Measurements from ENCODE around the gene PLCL1. TPM values are rescaled to one million over a fixed set of nuclear protein-coding genes. Genes with fewer than 3 reads are reported as not detected.
"Not testable (repeated sequence)": the region's sequence is repeated elsewhere in the genome, so short reads cannot be mapped to it uniquely, and the experiment has no call there.

PLCL1 gene
- total RNA-seq, 1 donor from 2014 or later, result 2.5 TPM

DNA sequence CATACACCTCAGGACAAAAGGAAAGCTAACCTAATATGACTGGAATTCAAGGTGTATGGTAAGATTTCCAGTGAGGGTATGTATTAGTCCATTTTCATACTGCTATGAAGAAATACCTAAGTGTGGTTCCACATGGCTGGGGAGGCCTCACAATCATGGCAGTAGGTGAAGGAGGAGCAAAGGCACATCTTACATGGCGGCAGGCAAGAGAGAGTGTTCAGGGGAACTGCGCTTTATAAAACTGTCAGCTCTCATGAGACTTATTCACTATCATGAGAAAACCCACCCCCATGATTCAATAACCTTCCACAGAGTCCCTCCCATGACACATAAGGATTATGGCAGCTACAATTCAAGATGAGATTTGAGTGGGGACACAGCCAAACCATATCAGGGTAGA, 186.0 kb downstream of the PLCL1 start:
- intact Hi-C loops (cut with micrococcal nuclease), result no loop called here

DNA sequence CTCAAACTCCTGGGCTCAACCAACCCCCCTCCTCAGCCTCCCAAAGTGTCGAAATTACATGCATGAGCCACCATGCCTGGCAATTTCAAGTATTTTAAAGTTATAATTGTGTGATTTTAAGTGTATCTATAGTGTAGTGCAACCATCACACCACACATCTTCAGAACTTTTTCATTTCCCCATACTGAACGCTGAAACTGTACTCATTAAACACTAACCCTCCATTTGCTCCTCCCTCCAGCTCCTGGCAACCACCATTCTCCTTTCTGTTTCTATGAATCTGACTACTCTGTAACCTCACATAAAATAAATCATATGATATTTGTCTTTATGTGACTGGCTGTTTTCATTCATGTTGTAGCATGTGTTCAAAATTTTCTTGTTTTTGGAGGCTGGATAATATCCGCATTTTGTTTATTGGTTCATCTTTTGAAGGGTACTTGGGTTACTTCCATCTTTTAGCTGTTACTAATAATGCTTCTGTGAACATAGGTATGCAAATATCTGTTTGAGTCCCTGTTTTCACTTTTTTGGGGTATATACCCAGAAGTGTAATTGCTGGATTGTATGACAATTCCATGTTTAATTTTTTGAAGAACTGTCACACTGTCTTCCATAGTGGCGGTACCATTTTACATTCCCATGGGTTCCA, 188.2 kb downstream of the PLCL1 start:
- intact Hi-C loops (cut with micrococcal nuclease), result no loop called here

DNA sequence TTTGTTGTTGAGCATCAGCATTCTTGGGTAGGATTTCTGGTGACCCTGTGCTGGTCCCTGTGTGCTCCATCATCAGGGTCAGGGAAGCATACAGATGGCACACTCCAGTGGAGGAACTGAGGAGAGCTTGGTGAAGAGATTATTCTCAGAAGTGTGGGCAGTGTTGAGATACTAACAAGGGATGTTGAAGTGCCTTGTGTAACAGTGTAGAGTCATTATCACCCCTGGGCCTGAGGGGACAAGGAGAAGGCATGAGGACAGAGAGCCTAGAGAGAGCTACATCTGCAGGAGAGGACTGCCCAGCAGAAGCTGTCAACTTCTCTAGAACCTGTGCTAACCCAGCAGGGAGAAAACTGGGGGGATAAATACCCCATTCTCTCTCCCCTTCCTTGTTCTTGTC, 189.0 kb downstream of the PLCL1 start:
- intact Hi-C loops (cut with micrococcal nuclease), result no loop called here

DNA sequence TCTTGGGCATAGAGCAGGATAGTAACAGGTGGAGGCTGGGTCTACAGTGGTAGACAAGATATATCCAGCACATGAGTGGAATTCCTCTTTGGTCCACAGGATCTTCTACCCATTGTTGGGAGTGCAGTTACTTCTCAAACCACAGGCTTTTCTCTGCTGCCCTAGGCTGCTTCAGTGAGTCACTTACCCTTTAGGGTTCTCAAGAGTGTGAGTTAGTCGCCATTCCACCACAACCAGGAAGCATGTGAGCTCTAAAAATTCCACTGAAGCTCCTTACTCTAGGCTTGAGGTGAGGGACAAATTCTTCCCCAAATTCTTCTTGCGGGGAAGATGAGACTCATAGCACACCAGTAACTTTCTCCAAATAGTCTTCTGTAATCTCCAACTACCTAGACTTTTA, 189.4 kb downstream of the PLCL1 start:
- intact Hi-C loops (cut with micrococcal nuclease), result no loop called here

DNA sequence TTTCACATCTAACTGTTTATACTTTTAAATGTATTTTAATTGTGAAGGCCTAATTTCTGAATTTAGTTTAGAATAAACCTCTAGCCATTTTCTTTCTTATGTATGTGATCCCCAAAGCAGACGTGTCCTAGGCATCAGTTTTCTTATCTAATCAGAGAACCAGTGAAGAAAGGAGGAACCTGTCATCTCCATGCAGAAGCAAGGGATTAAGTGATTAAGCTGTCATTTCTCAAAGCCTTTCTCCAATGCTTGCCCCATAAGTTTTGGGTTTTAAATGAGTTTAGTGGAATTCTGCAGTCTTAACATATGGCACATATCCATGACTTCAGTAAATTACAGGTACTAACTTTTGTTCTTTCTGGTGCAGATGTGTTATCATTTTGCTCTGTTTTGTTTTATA, 190.4 kb downstream of the PLCL1 start:
- intact Hi-C loops (cut with micrococcal nuclease), result no loop called here

DNA sequence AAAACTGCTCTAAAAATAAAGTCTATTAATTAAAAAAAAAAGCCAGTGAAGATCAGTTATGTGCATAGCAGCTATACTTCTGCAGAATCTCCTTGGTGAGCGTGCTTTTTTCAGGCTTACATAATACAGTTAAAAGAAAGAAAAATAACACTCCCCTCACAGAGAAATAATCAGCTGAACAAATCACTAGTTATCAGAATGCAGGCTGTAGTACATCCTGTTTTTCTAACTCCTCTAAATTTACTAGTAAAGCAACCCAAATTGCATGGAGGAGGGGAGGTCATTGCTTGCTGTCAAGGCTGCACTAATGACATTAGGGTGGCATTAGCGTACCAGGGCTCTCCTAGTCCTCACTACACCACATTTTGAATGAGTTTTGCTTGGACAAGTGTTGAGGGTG, 192.2 kb downstream of the PLCL1 start:
- intact Hi-C loops (cut with micrococcal nuclease), result no loop called here

DNA sequence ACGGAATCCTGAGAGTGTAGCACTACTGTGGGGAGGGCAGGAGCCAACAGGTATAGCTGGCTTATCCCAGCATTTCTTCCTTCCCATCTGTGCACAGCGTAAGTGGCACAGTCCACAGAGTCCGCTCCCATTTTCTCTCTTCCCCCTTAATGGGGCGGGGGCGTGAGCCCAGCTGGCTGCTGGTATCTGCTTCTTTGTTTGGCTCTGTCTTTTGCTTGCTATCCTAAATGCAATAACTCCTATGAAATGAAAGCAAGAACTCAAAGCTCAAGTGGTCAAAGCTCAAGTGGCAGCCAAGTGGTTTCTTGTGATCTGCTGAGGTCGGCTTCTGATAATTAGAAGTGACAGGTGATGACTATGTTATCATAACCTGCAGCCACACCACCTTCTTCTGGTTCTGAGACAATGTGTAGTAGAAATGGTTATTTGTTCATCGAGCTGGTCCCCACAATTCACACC, 192.7 kb downstream of the PLCL1 start:
- intact Hi-C loops (cut with micrococcal nuclease), result no loop called here

DNA sequence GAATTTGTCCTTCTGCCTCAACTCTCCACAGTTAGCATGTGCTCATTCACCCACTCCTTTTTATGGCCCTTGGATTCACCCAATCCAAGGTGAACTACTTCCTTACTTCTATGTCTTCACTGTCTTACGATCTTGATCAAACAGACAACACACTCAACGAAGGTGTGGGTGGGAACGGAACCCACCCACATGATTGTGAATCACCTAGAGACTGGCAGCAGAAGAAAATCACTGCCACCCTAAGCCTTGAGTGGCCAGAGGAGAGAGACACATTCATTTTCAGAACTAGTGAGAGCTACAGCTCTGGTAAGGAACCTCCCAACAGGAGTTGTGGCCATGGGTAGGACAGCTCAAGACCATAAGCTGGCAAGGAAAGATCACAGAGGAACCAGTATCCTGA, 194.3 kb downstream of the PLCL1 start:
- intact Hi-C loops (cut with micrococcal nuclease), result no loop called here

DNA sequence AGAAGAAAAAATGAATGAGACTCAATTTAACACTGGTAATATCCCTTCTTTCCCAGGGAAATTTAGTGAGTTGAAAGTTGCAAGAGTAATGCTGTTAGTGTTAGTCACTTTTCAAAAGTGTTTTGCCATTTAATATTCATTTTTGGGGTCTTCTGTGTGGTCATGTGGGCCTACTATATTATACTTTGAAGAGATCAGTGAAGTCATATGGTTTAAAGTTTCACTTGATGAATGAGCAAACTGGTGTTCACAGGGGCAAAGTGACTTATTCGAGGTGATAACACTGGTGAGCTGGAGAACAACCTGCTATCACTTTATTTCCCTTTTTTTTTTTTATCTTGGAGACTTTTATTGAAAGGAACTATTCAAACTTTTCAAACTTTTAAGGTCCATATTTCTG, 196.0 kb downstream of the PLCL1 start:
- intact Hi-C loops (cut with micrococcal nuclease), result no loop called here

DNA sequence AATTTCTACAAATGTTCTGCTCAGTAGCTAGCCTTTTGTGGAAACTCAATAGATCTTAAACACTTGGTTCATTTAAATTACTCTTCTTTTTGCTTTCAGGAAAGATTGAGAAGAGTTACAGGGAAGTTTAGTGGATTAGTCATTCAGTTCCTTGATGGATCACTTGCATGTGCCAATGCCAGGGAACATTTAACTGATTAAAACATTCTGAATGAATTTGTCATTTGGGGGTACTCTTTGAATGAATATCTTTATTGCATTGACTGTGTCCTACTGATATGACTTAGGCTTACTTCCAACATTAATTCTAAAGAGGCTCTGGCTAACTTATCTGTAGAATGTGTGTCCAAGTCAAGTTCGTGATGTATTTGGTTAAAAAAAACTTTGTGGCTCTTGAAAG, 199.8 kb downstream of the PLCL1 start:
- intact Hi-C loops (cut with micrococcal nuclease), result loop anchor here (2.0 kb wide), 2 partner anchors 39 to 69 kb away; no protein-coding TSS in a partner anchor

DNA sequence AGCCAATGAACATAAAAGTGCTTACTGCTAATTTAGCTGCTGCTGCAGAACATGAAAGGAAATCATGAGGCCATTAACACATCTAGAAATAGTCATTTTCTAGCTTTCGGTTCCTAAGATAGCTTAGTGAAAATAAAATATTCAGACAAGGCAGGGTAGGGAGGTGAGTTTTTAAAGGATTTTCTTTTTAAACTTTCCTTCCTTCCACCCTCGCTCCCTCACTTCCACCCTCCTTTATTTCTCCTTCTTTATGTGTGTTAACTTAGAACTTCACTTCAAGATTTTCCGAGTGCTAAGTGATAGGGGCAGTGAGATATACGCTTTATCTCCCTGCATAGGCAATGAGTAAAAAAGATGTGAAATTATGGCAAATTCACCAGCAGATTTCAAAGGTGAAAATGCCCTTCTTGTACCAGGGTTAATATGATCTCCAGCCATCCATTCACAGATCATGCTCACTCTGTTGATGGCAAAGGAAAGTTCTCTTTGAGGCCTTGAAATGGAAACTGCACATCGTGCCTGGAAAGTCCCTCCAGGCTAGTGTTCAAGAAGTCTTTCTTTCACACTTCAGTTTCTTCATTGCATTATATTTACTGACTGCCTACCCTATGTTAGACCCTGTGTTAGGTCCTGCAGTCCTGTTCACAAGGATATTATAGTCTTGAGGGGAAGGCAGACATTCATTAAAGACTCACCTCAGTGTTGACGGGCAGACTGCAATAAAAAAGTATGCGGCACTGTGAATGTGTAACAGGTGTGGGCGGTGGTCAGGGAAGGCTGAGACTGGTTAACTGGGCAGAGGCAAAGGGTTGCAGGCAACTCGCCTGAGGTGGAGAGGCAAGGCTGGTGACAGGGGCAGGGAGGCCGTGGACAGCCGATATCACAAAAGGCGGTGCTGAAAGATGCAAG, 200.8 kb downstream of the PLCL1 start:
- intact Hi-C loops (cut with micrococcal nuclease), result loop anchor here (1.0 to 2.0 kb wide), 3 partner anchors 38 to 136 kb away; no protein-coding TSS in a partner anchor

DNA sequence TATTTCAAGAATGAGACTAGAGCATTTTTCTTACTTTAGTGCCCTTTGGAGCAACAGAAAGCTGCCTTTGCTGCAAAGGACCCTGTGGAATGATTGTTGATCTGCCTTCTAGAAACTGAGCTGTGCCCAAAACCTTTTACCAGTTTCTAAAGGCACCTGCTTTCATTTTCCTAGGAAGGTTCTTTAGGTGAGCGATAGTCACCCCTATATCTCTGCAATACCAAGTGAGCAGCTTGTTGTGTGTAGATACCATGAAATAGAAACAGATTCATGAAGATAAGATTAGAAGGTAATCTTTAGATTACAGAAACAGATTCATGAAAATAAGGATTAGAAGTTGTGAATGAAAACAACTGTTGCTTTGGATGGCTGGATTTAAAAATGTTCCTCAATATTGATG, 202.3 kb downstream of the PLCL1 start:
- intact Hi-C loops (cut with micrococcal nuclease), result no loop called here

DNA sequence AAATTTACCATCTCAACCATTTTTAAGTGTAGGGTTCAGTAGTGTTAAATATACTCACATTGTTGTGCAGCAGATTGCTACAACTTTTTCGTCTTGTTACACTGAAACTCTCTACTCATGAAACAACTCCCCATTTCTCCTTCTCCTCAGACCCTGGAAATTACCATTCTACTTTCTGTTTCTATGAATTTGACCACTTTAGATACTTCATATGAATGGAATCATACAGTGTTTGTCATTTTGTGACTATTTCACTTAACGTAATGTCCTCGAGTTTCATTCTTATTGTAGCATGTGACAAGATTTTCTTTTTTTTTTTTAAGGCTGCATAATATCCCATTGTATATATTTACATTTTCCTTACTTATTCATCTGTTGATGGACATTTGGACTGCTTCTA, 203.8 kb downstream of the PLCL1 start:
- intact Hi-C loops (cut with micrococcal nuclease), result no loop called here

DNA sequence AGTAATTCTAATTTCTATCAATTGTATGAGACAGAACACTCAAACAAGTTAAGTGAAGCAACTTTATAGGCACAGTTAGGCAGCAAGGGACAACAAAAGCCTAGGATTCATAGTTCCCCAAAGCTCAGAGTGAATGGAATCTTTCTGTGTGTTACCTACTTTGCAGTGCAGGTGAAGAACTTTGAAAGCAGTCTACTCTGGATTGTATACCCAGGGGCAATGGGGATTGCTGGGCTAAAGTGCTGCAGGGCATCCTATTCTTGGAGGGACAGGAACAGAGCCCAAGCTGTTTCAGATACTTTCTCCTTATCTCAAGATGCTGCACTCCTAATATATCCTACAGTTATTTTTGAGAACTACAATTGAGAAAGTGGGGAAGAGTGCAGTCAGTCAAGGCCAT, 207.6 kb downstream of the PLCL1 start:
- intact Hi-C loops (cut with micrococcal nuclease), result no loop called here

DNA sequence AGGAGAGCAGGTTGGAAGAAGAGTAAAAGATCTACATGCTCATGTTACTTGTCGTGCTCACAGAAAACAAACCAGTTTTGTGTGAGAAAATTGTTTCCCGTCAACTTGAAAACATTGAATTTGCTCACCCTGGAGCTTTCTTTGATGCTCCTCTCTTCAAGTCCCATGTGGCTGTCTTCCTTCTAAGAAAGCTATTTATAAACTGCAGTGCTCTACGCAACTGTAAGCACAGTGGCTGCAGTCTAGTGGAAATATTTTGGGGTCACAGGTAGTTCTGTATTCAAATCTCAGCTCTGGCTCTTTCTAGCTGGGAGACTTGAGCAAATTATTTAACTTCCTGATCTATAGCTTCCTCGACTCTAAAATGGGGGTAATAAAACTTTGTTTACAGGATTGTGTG, 211.8 kb downstream of the PLCL1 start:
- intact Hi-C loops (cut with micrococcal nuclease), result no loop called here

DNA sequence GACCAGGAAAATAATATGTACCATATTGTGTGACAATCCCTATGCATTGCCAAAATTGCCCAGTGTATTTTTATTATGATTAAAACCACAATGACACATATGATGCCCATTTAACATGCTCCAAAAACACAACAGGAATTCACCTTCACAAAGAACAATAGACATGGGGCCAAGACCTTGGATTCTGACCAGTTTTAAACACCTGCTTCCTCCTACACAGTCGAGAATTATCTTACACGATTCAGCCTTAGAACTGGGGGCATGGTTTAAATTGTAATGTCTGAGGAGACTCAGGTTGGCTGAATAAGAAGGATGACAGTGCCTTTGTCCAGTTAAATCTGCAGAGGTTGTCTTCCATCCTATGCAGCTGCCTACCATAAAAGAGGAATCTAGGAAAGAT, 212.7 kb downstream of the PLCL1 start:
- intact Hi-C loops (cut with micrococcal nuclease), result no loop called here

DNA sequence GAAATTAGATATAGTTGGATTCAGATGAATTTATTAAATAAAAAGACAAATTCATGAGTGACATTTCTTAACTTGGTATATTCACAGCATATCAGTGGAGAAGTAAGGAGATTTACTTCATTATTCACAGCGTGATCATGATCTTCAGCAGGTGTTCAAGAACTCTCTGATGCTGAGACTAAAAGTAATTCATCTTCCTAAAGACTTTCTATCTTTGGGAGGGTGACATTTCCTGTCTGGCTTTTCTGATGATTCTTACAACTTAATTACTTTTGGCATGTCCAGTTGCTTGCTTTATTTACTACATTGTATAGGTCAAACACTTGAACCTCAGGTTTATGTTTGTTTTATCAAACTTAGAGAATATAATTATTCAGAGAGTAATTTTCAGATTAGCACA, 224.6 kb downstream of the PLCL1 start:
- intact Hi-C loops (cut with micrococcal nuclease), result no loop called here

DNA sequence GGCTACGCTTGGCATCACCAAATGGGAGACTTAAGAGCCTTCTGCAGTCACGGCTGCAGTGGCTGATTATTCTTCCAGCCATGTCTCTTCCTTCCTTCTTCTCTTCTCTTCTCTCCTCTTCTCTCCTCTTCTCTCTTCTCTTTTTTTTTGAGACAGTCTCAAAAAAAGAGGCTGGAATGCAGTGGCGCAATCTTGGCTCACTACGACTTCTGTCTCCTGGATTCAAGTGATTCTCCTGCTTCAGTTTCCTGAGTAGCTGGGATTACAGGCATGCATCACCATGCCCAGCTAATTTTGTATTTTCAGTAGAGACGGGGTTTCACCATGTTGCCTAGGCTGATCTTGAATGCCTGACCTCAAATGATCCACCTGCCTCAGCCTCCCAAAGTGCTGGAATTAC, 225.2 kb downstream of the PLCL1 start:
- intact Hi-C loops (cut with micrococcal nuclease), result not testable (repeated sequence)

DNA sequence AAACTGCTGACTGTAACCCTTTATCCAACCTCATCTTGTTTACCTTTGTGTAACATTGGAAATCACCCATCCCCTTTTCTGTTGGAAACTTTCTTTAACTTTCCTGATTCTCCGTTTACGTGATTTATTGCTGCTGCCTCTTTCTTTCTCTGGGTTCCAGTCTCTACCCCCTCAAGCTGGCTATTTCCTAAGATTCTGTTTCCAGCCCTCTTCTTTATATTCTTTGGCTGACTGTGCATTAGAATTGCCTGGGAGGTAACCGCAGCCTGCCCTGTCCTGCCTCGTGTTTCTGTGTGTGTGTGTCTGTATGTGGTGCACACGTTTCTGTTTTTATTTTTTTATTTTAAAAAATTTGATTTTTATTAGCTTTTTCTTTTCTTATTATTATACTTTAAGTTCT, 229.2 kb downstream of the PLCL1 start:
- intact Hi-C loops (cut with micrococcal nuclease), result loop anchor here (5.0 kb wide), 1 partner anchor 39 kb away; no protein-coding TSS in a partner anchor

DNA sequence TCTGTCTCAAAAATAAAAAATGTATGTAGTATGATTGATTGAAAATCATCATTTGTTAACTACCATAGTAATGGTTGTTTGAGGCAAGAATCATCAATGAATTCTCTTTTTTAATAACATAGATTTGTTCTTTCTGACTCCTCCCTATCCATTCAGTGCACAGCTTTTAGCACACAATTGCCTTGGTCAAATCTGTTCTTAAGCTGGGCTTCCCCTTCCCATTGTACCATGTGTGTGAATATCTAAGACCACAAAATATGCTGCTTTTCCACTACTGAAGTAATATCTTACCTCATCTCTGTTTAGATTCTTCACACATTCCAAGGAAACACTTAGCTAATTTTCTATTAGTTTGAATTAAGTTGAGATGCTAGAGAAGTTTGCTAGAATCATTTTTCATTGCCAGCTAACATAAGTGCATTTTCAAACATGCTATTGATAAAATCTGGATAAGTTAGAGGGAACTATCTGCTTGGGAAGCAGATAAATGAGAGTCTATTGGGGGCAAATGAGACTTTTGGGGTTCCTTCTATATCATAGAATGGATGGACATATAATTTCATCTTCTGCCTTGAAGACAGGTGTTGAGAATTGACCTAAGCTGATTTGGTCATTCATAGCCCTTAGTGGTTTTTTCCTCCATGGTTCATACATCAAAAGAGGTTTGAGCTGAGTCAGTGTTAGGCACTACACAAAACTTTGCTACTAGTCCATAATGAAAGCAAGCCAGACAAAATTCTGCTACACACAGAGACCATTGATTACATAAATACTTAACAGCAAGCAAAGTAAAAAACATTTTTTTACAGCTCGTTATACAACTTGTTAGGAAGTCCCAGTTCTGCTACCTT, 231.9 kb downstream of the PLCL1 start:
- intact Hi-C loops (cut with micrococcal nuclease), result loop anchor here (2.0 kb wide), 1 partner anchor 21 kb away; no protein-coding TSS in a partner anchor

DNA sequence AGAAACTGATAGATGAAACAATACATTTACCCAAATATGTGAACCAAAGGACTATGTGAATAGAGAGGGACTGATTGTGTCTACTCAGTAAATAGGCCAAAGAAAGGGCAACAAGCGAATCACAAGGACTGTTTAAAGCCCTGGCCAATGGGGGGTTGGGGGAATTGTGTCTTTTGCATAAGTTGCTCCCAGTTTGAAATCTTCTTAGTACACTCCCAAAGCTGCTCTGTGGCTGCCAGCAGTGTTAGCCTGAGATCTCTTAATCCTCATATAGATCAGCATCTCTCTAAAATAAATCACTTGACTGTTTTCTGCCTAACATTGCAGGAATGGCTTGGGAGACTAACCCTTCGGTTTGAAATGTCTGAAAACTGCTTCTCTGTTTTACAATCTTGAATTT, 236.4 kb downstream of the PLCL1 start:
- intact Hi-C loops (cut with micrococcal nuclease), result loop anchor here (5.0 kb wide), 2 partner anchors 104 to 174 kb away; no protein-coding TSS in a partner anchor
